A673 (cell line): ENCODE results near the gene UTP20. TPM values are rescaled to one million over a fixed set of nuclear protein-coding genes. Genes with fewer than 3 reads are reported as not detected.

ENCODE experiments used
- BruUV-seq: library from RNA; stranded (reverse); fragments of 400-500 nt; replicated peaks from 2 replicates; lab custom pipeline; 2021; lab: Mats Ljungman, UMichigan
- CTCF ChIA-PET: fragments of 300-600 bp; sonication (Branson Sonifier 250); formaldehyde crosslinking; loops from one replicate; lab custom pipeline; 2022; ENCODE audit warnings: antibody characterized with exemption; lab: Charles Lee
- POLR2A ChIA-PET: fragments of 300-600 bp; sonication (Branson Sonifier 250); formaldehyde crosslinking; loops from one replicate; lab custom pipeline; 2022; ENCODE audit warnings: antibody characterized with exemption; ENCODE audit not compliant: low non-redundant PET; lab: Charles Lee
- DNase-seq: peaks from one replicate; pipeline ENCODE4 v3.0.0-alpha.2; 2015; ENCODE audit warnings: low spot score
- H3K27ac ChIP-seq: fragments of 200-600 bp; sonication (generic); 2 replicates; pipeline ENCODE4 v1.5.1; 2016; ENCODE audit warnings: mixed run types, low read depth, mild to moderate bottlenecking, mixed read lengths, antibody characterized with exemption, low read length; ENCODE audit not compliant: poor library complexity, severe bottlenecking
- H3K27me3 ChIP-seq: fragments of 200-600 bp; sonication (generic); replicated peaks from 2 replicates; pipeline ENCODE4 v1.6.1; 2017; ENCODE audit warnings: mixed run types, low read depth, mild to moderate bottlenecking, mixed read lengths, antibody characterized with exemption, low read length; ENCODE audit not compliant: insufficient read depth, poor library complexity
- H3K36me3 ChIP-seq: fragments of 200-600 bp; sonication (generic); 2 replicates; pipeline ENCODE4 v1.6.1; 2016; ENCODE audit warnings: mixed run types, mild to moderate bottlenecking, mixed read lengths, antibody characterized with exemption, low read length; ENCODE audit not compliant: insufficient read depth, poor library complexity, severe bottlenecking
- H3K4me1 ChIP-seq: fragments of 200-600 bp; sonication (generic); 2 replicates; pipeline ENCODE4 v1.6.1; 2017; ENCODE audit warnings: mixed run types, mild to moderate bottlenecking, mixed read lengths, antibody characterized with exemption, low read length; ENCODE audit not compliant: insufficient read depth, poor library complexity, severe bottlenecking
- H3K4me3 ChIP-seq: fragments of 200-600 bp; sonication (generic); 2 replicates; pipeline ENCODE4 v1.5.1; 2016; ENCODE audit warnings: low read depth, mixed run types, mild to moderate bottlenecking, mixed read lengths, low read length; ENCODE audit not compliant: poor library complexity, severe bottlenecking
- H3K9me3 ChIP-seq: fragments of 200-600 bp; sonication (generic); 2 replicates; pipeline ENCODE4 v1.6.1; 2016; ENCODE audit warnings: mixed run types, low read depth, mild to moderate bottlenecking, mixed read lengths, antibody characterized with exemption, low read length; ENCODE audit not compliant: poor library complexity, severe bottlenecking
- CTCF ChIP-seq: fragments of 300-800, 200-600 bp; sonication (generic); conservative IDR thresholded peaks from 2 replicates; pipeline ENCODE4 v1.5.1; 2017; ENCODE audit warnings: low read depth, mild to moderate bottlenecking, antibody characterized with exemption, low read length, moderate library complexity, mixed read lengths
- EZH2 ChIP-seq: fragments of 200-600 bp; sonication (generic); IDR thresholded peaks from 2 replicates; pipeline ENCODE4 v1.6.1; 2017; ENCODE audit warnings: borderline replicate concordance, low read depth, mild to moderate bottlenecking, mixed read lengths, antibody characterized with exemption, low read length; ENCODE audit not compliant: poor library complexity, severe bottlenecking
- intact Hi-C: fragments of 100-400 bp; cut with micrococcal nuclease; formaldehyde crosslinking; loops from one replicate; pipeline ENCODE4 v1.10.0; 2022; ENCODE audit not compliant: unreplicated experiment
- total RNA-seq: library from RNA; stranded (reverse); gene quantifications from 2 replicates; pipeline ENCODE4 v1.2.3, GENCODE V29; 2021

Gene UTP20
- total RNA-seq, 1 experiment from 2014 or later: 53.5 TPM

GRCh38 chr12:101327546-101327945, 47.6 kb downstream of the UTP20 start:
- ChIA-PET CTCF (no interaction called here), POLR2A (no interaction called here)
- intact Hi-C loops: no loop called here
- TF ChIP-seq CTCF: no peak
- no peak for TF ChIP-seq EZH2
- Histone ChIP-seq H3K4me3 (no peak overlapping the region), H3K4me1 (no peaks in the 10 kb centered on the region), H3K9me3 (no peaks in the 10 kb centered on the region), H3K27ac (no peak overlapping the region), H3K36me3 (peaks cover 48% of the 10 kb centered on the region), H3K27me3 (no peaks in the 10 kb centered on the region)
- DNase-seq: no peak
- BruUV-seq: no TSS peak

GRCh38 chr12:101328917-101329316, 49.0 kb downstream of the UTP20 start:
- H3K4me3 ChIP-seq: no peak overlapping the region
- ChIA-PET POLR2A (no interaction called here), CTCF (no interaction called here)
- no peaks in the 10 kb centered on the region for H3K4me1 ChIP-seq
- no peaks in the 10 kb centered on the region for H3K9me3 ChIP-seq
- H3K27me3 ChIP-seq: no peaks in the 10 kb centered on the region
- intact Hi-C loops: no loop called here
- BruUV-seq: no TSS peak
- no peak for DNase-seq
- H3K27ac ChIP-seq: no peak overlapping the region
- H3K36me3 ChIP-seq: peaks cover 45% of the 10 kb centered on the region
- TF ChIP-seq CTCF (no peak), EZH2 (no peak)

GRCh38 chr12:101330631-101331030, 50.7 kb downstream of the UTP20 start:
- H3K27ac ChIP-seq: no peak overlapping the region
- ChIA-PET CTCF (no interaction called here), POLR2A (no interaction called here)
- H3K4me3 ChIP-seq: no peak overlapping the region
- no TSS peak for BruUV-seq
- TF ChIP-seq CTCF: no peak
- no peak for TF ChIP-seq EZH2
- no peaks in the 10 kb centered on the region for H3K9me3 ChIP-seq
- H3K27me3 ChIP-seq: no peaks in the 10 kb centered on the region
- peaks cover 41% of the 10 kb centered on the region for H3K36me3 ChIP-seq
- no peaks in the 10 kb centered on the region for H3K4me1 ChIP-seq
- intact Hi-C loops: no loop called here
- no peak for DNase-seq
